GM19023 (cell line): Measurements from ENCODE around the gene SCYGR3.

ENCODE experiments used
- ATAC-seq: cut with Tn5 transposase; IDR thresholded peaks from one replicate; pipeline ENCODE4 v1.9.1; 2021; ENCODE audit warnings: mild to moderate bottlenecking, moderate library complexity; ENCODE audit not compliant: unreplicated experiment

Gene SCYGR3

DNA sequence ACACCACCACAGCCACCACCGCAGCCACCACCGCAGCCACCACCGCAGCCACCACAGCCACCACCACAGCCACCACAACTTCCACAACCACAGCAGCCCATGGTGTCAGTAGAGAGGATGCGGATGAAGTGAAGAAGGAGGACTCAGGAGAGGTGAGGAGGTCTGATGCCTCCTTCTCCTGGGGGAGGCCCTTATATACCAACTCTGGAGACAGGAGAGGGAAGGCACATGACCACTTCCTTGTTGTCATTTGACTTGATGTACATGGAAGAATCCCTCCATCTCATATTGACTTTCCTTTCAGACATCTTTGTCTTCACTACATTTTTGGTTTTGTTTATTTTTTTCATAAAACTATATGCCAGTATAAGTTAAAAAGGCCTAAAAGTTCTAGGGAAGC, at the start of gene SCYGR3:
TSS of gene SCYGR3 (minus strand) at position 101 of the 400 bp plus-strand sequence. CDS start at position 101, 0 bp downstream.
- ATAC-seq = no peak

GRCh38 chr2:227661827-227662226, 47.2 kb upstream of the SCYGR3 start:
- no peak for ATAC-seq

- no peak for ATAC-seq
Observed at GRCh38 chr2:227661025-227661649, 46.5 kb upstream of the SCYGR3 start.

DNA sequence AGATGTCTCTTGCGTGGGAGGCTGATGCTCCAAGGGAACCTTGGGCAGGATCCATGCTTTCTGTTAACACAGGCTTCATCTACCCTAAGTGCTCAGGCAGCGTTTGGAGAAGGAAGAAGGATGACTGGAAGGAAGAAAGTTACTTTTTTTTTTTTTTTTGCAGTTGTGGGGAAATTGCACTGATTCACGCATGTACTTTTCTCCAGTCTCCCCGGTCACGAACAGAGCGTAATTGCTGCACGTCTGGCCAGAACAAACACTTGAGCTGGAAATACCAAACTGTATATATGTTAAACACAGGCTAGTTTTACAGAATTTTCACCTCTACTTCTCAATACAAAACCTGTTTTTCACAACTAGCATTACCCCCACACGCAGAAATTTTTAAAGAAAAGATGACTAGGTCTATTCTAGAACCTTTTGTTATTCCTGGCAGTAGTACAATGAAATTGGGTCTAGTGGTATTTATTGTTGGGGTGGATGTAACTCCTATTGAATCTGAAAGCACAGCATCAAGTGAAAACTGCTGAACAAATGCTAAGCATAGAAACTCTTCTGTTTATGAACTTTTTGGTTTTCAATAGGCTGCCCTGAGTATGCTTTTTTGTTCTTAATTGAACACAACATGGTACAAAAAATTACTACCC, 42.7 kb upstream of the SCYGR3 start:
- no peak for ATAC-seq

GRCh38 chr2:227655454-227655853, 40.8 kb upstream of the SCYGR3 start:
- ATAC-seq = no peak

DNA sequence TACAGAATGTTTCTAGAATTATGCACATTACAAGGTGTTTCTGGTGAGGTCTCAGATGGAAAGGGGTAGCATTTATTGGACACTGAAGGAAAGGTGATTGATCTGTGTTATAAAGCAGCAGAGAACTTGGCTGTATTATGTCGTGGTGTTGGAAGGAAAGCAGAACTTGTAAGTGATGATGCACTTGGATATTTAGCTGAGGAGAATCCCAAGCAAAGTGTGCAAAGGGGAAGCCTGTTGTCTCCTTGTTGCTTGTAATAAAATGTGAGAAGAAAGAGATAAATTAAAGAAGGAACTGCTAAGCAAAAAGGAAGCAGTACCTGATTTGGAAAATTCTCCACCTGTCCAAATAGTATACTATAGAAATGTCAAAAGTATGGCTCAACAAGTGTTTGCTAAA, 39.8 kb upstream of the SCYGR3 start:
- ATAC-seq = no peak

DNA sequence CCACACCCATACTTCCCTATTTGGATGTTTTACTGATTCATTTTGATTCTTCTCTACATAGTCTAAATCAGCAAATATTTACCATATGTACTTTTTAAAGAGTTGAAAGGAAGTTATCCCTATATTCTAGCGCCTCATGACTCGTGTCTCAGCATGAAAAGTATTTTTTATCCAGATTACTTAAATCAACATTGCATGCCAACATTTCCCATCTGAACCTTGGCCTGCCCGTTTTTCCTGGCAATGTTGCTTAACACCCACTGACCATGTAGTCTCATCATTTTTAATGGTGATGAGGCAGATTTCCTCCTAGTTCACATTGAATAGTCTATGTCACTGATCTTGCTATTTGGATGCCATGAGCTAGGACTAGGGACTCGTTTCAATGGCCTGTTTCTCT, 38.8 kb upstream of the SCYGR3 start:
- ATAC-seq = no peak

GRCh38 chr2:227643990-227644551, 29.4 kb upstream of the SCYGR3 start:
- ATAC-seq = no peak

DNA sequence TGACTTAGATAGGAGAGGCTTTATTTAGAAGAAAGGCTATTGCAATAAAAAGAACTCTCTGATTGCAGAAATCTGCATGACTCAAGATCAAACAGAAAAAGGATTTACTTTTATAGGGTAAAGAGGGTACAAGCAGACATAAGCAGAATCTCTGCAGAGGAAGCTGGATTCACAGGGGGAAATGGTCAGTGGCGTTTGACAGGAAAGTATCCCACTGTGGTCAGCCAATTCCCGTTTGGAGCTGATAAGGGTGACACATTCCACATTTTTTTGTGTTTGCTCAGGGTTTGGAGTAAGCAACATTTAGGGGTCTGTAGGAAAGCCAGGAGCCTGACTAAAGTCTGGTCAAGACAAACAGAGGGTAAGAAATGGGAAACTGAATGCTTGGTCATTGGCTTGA, 28.0 kb upstream of the SCYGR3 start:
- no peak for ATAC-seq

DNA sequence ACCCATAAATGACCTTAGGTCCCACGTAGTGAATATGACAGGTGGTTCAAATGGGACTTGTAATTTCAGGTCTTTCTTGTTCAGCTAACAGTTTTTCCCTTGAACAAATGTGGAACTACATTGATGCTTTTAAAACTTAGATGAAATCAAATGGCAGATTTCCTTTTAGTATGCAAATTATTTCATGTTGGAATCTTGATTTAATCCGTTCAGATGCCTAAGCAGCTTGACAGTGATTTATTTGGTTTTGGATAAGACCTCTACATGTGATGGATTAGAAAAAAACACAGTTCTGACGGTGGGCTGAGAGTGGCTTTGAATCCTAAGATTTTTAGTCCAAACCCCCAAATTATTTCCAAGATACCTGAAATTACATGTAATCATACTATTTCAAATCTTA, 19.6 kb upstream of the SCYGR3 start:
- no peak for ATAC-seq

DNA sequence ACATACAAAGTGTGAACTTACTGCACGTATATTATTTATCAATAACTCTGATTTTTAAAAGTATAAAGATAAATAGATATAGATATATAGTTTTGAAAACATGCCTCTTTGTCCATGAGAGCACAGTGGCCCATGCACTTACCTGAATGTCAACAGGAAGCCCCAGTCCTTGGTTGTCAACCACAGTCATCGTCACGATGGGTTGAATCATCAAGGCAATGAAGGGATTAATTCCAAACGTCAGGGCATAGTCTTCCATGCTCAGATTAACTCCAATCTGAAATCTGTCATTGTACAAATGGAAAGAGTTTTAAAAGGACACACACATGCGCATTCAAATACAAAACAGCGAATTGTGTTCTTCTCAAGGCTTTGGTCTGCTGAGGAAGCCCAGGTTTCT, 18.2 kb upstream of the SCYGR3 start:
- ATAC-seq = no peak

DNA sequence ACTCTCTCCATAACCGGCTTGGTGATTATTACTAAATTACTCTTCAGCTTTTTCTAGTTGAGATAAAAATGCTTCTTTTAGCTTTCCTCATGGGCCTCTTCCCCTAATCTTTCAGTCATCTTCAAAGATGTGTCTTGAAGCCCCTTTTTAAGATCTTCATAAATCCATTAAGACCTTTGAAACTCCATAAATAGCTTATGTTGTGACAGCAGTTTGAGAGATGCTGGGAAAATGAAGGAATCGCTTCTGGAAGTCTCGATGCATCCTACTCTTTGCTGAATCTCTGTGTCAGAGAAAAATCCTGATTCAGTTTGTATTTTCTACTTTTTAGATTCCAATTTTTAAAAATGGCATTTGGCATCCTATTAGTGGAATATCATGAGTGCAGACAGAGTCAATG, 15.7 kb upstream of the SCYGR3 start:
- no peak for ATAC-seq

DNA sequence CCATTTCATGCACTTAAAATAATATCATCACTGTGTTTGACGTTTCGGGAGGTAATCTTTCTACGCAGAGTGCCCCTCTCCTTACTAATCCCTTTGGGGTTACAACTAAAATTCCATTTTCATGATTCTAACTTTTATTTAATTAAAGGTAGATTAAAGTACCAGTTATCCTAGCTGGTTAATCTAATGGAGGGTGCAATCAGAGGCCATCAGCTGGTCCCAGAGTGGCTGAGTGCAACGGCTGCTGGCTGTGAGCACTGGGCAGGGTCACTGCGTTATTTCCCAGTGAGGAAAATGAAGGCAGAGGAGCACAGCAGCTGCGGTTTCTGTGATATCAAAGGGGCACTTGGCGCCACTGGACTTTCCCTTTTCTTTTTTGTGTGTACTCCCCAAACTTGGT, 14.8 kb upstream of the SCYGR3 start:
- ATAC-seq = no peak

GRCh38 chr2:227627769-227628168, 13.1 kb upstream of the SCYGR3 start:
- ATAC-seq = peak; percentile 99

GRCh38 chr2:227626580-227627151, 12.0 kb upstream of the SCYGR3 start:
- no peak for ATAC-seq

DNA sequence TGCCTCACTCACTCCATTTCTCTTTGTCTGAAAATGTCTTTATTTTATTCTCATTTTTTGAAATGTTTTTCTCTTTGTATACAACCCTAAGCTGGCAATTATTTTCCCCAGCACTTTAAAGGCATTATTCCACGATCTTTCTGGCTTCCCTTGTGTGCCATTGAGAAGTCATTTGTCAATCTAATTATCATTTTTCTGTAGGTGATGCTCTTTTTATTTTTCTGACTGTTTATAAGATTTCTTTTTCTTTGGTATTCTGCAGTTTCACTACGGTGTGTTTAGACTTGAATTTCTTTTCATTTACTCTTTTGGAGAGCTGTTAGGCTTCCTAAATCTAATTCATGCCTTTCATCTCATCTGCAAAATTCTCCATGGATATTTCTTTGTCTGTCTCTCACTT, 10.8 kb upstream of the SCYGR3 start:
- ATAC-seq = no peak

DNA sequence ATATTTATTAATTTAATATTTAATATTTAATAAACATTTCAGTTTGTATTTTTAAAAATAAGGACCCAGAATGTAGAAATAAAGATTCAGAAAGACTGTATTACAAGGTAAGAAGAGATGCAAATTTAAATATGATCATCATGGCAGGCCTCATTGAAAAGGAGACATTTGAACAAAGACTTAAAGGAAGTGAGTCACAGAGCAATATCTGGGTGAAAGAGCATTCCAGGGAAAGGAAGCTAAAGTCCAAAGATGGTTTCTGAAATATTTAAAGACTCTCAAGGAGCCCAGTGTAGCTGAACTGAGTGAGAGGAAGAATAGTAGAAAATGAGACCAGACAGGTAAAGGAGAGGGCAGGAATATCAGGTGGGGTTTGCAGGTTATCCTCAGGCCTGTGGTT, 8.6 kb upstream of the SCYGR3 start:
- ATAC-seq = no peak

- no peak for ATAC-seq
Observed at GRCh38 chr2:227617316-227618230, 2.9 kb upstream of the SCYGR3 start, which contains the start of gene SCYGR4. Gene SCYGR4, plus strand, starts transcription at chr2:227617498. Its CDS starts 0 bp downstream, at chr2:227617498.

- ATAC-seq = no peak
Observed at GRCh38 chr2:227616631-227617030, 2.0 kb upstream of the SCYGR3 start.

DNA sequence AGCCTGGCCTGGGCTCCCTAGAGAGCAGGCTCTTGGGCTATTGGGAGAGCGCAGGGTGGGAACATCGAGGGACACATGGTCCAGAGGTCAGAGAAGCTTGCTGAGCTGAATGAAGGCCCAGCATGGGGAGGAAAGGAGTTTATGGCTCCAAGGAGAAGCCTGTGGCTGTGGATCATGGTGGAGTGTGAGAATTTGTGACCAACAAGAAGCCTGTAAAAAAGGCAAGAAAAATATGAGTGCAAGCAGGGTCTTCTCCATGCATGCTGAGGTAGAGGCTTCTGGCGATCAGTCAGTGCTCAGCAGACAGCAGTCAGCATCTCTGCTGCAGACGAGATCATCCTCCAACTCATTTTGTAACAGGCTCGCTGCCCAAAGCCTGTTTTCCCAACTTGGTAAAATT, 1.3 kb upstream of the SCYGR3 start:
- no peak for ATAC-seq

DNA sequence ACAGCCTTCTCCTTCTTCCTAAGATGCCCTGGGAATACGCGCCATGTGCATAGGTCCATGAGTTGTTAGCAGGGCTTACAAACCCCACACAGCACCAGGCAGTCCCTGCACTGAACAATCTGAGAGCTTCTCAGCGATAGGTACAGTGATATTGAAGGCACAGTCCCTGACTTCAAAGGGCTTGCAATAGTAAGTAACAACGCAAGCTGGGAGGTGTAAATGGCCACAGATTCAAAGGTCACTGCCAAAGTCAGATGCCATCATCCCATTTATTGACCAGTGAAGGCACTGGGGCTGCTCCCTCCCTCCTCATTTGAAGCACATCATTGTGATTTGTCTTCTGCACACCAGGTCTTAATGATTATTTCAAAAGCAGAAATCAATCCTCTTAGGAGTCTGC, 541 bp upstream of the SCYGR3 start:
- no peak for ATAC-seq
